ENCODE data around the gene CES4A. TPM values are rescaled to one million over a fixed set of nuclear protein-coding genes. Genes with fewer than 3 reads are reported as not detected.

Gene CES4A
- total RNA-seq, 1 experiment from 2014 or later = 1.9 TPM

DNA sequence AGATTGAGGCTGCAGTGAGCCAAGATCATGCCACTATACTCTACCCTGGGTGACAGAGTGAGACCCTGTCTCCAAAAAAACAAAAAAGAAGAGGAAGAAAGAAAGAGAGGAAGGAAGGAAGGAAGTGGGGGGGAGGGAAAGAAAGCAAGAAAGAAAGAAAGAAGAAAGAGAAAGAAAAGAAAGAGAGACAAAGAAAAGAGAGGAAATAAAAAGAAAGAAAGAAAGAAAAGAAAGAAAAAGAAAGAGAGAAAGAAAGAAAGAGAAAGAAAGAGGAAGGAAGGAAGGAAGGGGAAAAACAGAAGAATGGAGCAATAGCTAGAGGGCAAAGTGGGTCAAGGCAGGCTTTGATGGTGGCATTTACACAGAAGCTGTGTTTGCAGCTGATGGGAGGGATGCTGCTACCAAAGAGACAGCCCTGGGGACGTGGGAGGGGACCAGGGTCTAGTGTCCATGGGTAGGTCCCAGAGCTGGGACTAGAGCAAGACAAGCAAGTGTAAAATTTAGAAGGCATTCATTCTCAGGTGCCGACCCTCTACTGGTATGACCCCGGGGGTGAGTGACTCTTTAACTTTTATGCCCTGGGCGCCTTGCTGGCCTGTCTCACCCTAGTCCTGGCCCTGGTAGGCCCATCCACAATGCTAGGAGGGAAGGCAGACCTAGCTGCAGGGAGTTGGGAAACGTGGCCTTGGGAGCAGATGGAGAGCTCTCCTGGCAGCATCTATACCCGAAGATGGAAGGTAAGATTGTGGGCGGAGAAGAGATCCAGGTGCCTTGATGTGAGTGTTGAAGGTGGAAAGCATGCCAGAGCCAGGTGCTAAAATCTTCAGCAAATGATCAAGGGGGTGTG, 29.3 kb upstream of the CES4A start:
- Histone ChIP-seq H3K4me1 (ENCODE audit: insufficient read depth, low read length) (no peaks in the 10 kb centered on the region), H3K9me3 (ENCODE audit: control insufficient read depth, low read depth, low read length) (no peaks in the 10 kb centered on the region), H3K79me1 (ENCODE audit: insufficient read depth, low read depth, low read length, poor library complexity, severe bottlenecking) (no peaks in the 10 kb centered on the region), H3K23ac (ENCODE audit: insufficient read length, low read depth, low read length) (no peak overlapping the region), H3K14ac (ENCODE audit: insufficient read depth, low read length) (no peak overlapping the region), H3K23me2 (ENCODE audit: insufficient read length, low read depth, low read length, poor library complexity, severe bottlenecking) (no peaks in the 10 kb centered on the region), H3K27me3 (ENCODE audit: insufficient read depth, low read length) (no peaks in the 10 kb centered on the region), H4K8ac (replicated peaks; ENCODE audit: insufficient read length, low read depth, low read length) (no peak overlapping the region), H2BK12ac (ENCODE audit: insufficient read length, low read depth, low read length) (no peak overlapping the region), H3K79me2 (ENCODE audit: insufficient read depth, low read length) (no peaks in the 10 kb centered on the region), H2BK20ac (ENCODE audit: low read depth, low read length, poor library complexity, severe bottlenecking) (no peak overlapping the region), H3K9ac (ENCODE audit: extremely low read depth, insufficient read length, low read length) (no peak overlapping the region), H3K56ac (ENCODE audit: insufficient read length, low read depth, low read length) (no peak overlapping the region), H2BK15ac (ENCODE audit: low read depth, low read length) (no peak overlapping the region), H3K27ac (ENCODE audit: insufficient read length, low read depth, low read length) (no peak overlapping the region), H3T11ph (ENCODE audit: low read length) (no peak overlapping the region), H4K20me1 (ENCODE audit: control insufficient read depth, insufficient read depth, insufficient read length) (no peaks in the 10 kb centered on the region), H3K4me2 (ENCODE audit: insufficient read depth, insufficient read length, low read length) (no peak overlapping the region), H2BK5ac (ENCODE audit: insufficient read length, low read length) (no peak overlapping the region), H2BK120ac (ENCODE audit: low read depth, low read length, poor library complexity, severe bottlenecking) (no peak overlapping the region), H3K18ac (ENCODE audit: insufficient read length, low read depth, low read length) (no peak overlapping the region), H4K5ac (ENCODE audit: insufficient read length, low read depth, low read length) (no peak overlapping the region), H4K91ac (ENCODE audit: insufficient read length, low read depth, low read length) (no peak overlapping the region), H3K4ac (ENCODE audit: low read depth, low read length) (no peak overlapping the region), H2AFZ (ENCODE audit: low read length) (no peak overlapping the region), H2AK5ac (ENCODE audit: insufficient read length, low read length) (no peak overlapping the region)
- Mint-ChIP-seq H3K4me1 (peaks cover 4 to 15% of the 10 kb centered on the region in 2 experiments), H3K9me3 (no peaks in the 10 kb centered on the region), H3K27me3 (ENCODE audit: low read depth) (peaks cover 13% of the 10 kb centered on the region), H3K36me3 (ENCODE audit: insufficient read depth in 1 of 3, low read depth in 3 of 3) (no peaks in the 10 kb centered on the region; a peak in 1 of 7 replicates), H3K27ac (no peak overlapping the region), H3K4me3 (no peak overlapping the region)
- TF ChIP-seq, protein P1, sequence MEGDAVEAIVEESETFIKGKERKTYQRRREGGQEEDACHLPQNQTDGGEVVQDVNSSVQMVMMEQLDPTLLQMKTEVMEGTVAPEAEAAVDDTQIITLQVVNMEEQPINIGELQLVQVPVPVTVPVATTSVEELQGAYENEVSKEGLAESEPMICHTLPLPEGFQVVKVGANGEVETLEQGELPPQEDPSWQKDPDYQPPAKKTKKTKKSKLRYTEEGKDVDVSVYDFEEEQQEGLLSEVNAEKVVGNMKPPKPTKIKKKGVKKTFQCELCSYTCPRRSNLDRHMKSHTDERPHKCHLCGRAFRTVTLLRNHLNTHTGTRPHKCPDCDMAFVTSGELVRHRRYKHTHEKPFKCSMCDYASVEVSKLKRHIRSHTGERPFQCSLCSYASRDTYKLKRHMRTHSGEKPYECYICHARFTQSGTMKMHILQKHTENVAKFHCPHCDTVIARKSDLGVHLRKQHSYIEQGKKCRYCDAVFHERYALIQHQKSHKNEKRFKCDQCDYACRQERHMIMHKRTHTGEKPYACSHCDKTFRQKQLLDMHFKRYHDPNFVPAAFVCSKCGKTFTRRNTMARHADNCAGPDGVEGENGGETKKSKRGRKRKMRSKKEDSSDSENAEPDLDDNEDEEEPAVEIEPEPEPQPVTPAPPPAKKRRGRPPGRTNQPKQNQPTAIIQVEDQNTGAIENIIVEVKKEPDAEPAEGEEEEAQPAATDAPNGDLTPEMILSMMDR (conservative IDR thresholded peaks at IDR 0.05) = no peak
- WGBS (ENCODE audit: extremely low coverage, insufficient read length, low lambda C conversion rate) = no CpG with 5 or more reads among the region's 7 CpGs
- no peak for DNase-seq

Measured in H9 (cell line).